ENCODE data around the gene SOCS2.

- TF ChIP-seq, protein P1, sequence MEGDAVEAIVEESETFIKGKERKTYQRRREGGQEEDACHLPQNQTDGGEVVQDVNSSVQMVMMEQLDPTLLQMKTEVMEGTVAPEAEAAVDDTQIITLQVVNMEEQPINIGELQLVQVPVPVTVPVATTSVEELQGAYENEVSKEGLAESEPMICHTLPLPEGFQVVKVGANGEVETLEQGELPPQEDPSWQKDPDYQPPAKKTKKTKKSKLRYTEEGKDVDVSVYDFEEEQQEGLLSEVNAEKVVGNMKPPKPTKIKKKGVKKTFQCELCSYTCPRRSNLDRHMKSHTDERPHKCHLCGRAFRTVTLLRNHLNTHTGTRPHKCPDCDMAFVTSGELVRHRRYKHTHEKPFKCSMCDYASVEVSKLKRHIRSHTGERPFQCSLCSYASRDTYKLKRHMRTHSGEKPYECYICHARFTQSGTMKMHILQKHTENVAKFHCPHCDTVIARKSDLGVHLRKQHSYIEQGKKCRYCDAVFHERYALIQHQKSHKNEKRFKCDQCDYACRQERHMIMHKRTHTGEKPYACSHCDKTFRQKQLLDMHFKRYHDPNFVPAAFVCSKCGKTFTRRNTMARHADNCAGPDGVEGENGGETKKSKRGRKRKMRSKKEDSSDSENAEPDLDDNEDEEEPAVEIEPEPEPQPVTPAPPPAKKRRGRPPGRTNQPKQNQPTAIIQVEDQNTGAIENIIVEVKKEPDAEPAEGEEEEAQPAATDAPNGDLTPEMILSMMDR (IDR thresholded peaks at IDR 0.05): no peak
- no peak for TF ChIP-seq POLR2A (IDR thresholded peaks at IDR 0.05)
Observed at GRCh38 chr12:93573552-93574223, 1.2 kb downstream of the SOCS2 start.
